GM19397 (cell line): ENCODE measurements around the gene LCAT.
A peak's percentile ranks its signal among the peaks of the same experiment; 100 is the strongest.
"Not testable (repeated sequence)": the region's sequence is repeated elsewhere in the genome, so short reads cannot be mapped to it uniquely, and the experiment has no call there.

Experiments used
- ATAC-seq: cut with Tn5 transposase; IDR thresholded peaks from one replicate; pipeline ENCODE4 v1.9.1; 2021; ENCODE audit warnings: mild to moderate bottlenecking, moderate library complexity; ENCODE audit not compliant: unreplicated experiment

LCAT gene

GRCh38 chr16:67915831-67916723, 27.8 kb downstream of the LCAT start:
- ATAC-seq, result no peak

- not testable (repeated sequence) for ATAC-seq
Measured at GRCh38 chr16:67915496-67915769, 28.5 kb downstream of the LCAT start.

- no peak for ATAC-seq
Measured at GRCh38 chr16:67914758-67915495, 29.0 kb downstream of the LCAT start.

- ATAC-seq, result no peak
Measured at GRCh38 chr16:67910158-67910557, 33.8 kb downstream of the LCAT start.

- ATAC-seq, result no peak
Measured at GRCh38 chr16:67909056-67909742, 34.7 kb downstream of the LCAT start.

GRCh38 chr16:67907397-67908180, 36.3 kb downstream of the LCAT start:
- ATAC-seq, result no peak

- no peak for ATAC-seq
Measured at GRCh38 chr16:67902831-67903230, 41.1 kb downstream of the LCAT start.

- no peak for ATAC-seq
Measured at GRCh38 chr16:67901734-67902133, 42.2 kb downstream of the LCAT start.

- ATAC-seq, result no peak
Measured at GRCh38 chr16:67897231-67897630, 46.7 kb downstream of the LCAT start.

- no peak for ATAC-seq
Measured at GRCh38 chr16:67893743-67894399, 50.0 kb downstream of the LCAT start.

GRCh38 chr16:67892899-67893742, 50.8 kb downstream of the LCAT start, which contains the start of gene PSKH1:
PSKH1 (plus strand) TSS chr16:67893254; CDS start chr16:67908750, 15,496 bp downstream.
- peak; percentile 86 for ATAC-seq

- ATAC-seq, result no peak
Measured at GRCh38 chr16:67892375-67892774, 51.5 kb downstream of the LCAT start.
